Measurements from ENCODE around the gene HMCN2. TPM values are rescaled to one million over a fixed set of nuclear protein-coding genes. Genes with fewer than 3 reads are reported as not detected.

The HMCN2 gene
- total RNA-seq, 1 donor from 2014 or later = 0.15 TPM

DNA sequence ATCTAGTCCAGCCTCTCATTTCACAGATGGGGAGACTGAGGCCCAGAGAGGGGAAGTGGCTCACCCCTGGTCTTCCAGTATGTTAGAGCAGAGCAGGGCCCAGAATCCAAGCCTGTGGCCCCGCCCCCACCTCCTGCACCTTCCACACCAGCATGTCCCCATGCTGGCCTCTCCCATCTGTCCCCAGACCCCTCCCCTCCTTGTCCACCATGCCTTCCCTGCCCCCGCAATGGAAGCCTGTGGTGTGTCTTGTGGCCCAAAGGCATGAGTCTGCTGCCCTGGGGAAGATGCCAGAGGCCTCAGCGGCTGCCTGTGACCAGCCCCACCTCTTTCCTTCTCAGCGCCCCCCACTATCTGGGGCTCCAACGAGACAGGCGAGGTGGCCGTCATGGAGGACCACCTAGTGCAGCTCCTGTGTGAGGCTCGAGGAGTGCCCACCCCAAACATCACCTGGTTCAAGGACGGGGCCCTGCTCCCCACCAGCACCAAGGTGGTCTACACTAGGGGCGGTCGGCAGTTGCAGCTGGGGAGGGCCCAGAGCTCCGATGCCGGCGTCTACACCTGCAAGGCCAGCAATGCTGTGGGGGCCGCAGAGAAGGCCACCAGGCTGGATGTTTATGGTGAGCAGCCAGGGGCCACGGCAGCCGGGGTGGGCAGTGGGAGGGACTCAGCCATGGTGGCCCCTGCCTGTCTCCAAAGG, 87.2 kb downstream of the HMCN2 start:
- no peak overlapping the region for H3K27ac Mint-ChIP-seq
- Histone ChIP-seq H3K4me1 (no peaks in the 10 kb centered on the region), H3K4me2 (no peak overlapping the region), H3K27ac (no peak overlapping the region), H3K9me3 (ENCODE audit: low read depth) (no peaks in the 10 kb centered on the region), H3F3A (ENCODE audit: low read depth) (no peaks in the 10 kb centered on the region), H3K36me3 (no peaks in the 10 kb centered on the region), H3K9ac (no peak overlapping the region), H2AFZ (replicated peaks) (no peak overlapping the region), H3K27me3 (no peaks in the 10 kb centered on the region), H3K79me2 (ENCODE audit: low read depth) (no peaks in the 10 kb centered on the region), H4K20me1 (ENCODE audit: low read depth) (no peaks in the 10 kb centered on the region), H3K4me3 (no peak overlapping the region)
- no peak overlapping the region for H3K4me3 Mint-ChIP-seq
- no peaks in the 10 kb centered on the region for H3K36me3 Mint-ChIP-seq
- no peak for TF ChIP-seq EZH2 (IDR thresholded peaks at IDR 0.05)
- TF ChIP-seq EZH2phosphoT487 (IDR thresholded peaks at IDR 0.05) = no peak
- TF ChIP-seq, protein P1, sequence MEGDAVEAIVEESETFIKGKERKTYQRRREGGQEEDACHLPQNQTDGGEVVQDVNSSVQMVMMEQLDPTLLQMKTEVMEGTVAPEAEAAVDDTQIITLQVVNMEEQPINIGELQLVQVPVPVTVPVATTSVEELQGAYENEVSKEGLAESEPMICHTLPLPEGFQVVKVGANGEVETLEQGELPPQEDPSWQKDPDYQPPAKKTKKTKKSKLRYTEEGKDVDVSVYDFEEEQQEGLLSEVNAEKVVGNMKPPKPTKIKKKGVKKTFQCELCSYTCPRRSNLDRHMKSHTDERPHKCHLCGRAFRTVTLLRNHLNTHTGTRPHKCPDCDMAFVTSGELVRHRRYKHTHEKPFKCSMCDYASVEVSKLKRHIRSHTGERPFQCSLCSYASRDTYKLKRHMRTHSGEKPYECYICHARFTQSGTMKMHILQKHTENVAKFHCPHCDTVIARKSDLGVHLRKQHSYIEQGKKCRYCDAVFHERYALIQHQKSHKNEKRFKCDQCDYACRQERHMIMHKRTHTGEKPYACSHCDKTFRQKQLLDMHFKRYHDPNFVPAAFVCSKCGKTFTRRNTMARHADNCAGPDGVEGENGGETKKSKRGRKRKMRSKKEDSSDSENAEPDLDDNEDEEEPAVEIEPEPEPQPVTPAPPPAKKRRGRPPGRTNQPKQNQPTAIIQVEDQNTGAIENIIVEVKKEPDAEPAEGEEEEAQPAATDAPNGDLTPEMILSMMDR (IDR thresholded peaks at IDR 0.05) = no peak
- H3K27me3 Mint-ChIP-seq (ENCODE audit: insufficient read depth, low read depth) = peaks cover 5% of the 10 kb centered on the region
- H3K4me1 Mint-ChIP-seq = no peaks in the 10 kb centered on the region
- no peak for DNase-seq (ENCODE audit: low spot score)
- H3K9me3 Mint-ChIP-seq = no peaks in the 10 kb centered on the region

DNA sequence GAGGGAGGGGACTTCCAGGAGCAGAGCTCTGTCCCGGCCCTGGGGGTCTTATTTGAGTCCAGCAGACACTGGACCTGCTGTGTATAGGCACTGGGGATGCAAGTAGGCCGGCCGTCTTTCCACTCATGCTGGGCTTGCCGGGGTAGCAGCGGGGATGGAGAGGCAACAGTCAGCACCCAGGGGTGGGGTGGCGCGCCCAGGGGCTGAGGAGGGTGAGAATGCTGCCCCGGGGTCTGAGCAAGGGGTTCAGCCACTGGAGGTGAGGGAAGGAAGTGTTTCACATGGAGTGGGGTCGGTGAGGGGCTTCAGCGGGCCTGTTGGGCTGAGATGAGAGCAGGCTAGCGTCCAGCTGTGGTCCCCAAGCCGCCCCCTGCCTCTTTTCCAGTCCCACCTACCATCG, 88.8 kb downstream of the HMCN2 start:
- Histone ChIP-seq H3K79me2 (ENCODE audit: low read depth) (no peaks in the 10 kb centered on the region), H3K4me1 (no peaks in the 10 kb centered on the region), H3K27me3 (no peaks in the 10 kb centered on the region), H3K9ac (no peak overlapping the region), H2AFZ (replicated peaks) (no peak overlapping the region), H3K4me3 (no peak overlapping the region), H3F3A (ENCODE audit: low read depth) (no peaks in the 10 kb centered on the region), H4K20me1 (ENCODE audit: low read depth) (no peaks in the 10 kb centered on the region), H3K4me2 (no peak overlapping the region), H3K36me3 (no peaks in the 10 kb centered on the region), H3K27ac (no peak overlapping the region), H3K9me3 (ENCODE audit: low read depth) (no peaks in the 10 kb centered on the region)
- H3K36me3 Mint-ChIP-seq = no peaks in the 10 kb centered on the region
- no peaks in the 10 kb centered on the region for H3K4me1 Mint-ChIP-seq
- H3K27me3 Mint-ChIP-seq (ENCODE audit: insufficient read depth, low read depth) = peaks cover 4% of the 10 kb centered on the region
- H3K9me3 Mint-ChIP-seq = no peaks in the 10 kb centered on the region
- H3K27ac Mint-ChIP-seq = no peak overlapping the region
- TF ChIP-seq EZH2phosphoT487 (IDR thresholded peaks at IDR 0.05) = no peak
- no peak for TF ChIP-seq EZH2 (IDR thresholded peaks at IDR 0.05)
- TF ChIP-seq, protein P1 (IDR thresholded peaks at IDR 0.05) = no peak
- no peak overlapping the region for H3K4me3 Mint-ChIP-seq
- DNase-seq (ENCODE audit: low spot score) = no peak

- Mint-ChIP-seq H3K4me3 (no peak overlapping the region), H3K9me3 (no peaks in the 10 kb centered on the region), H3K4me1 (no peaks in the 10 kb centered on the region), H3K27ac (no peak overlapping the region), H3K27me3 (ENCODE audit: insufficient read depth, low read depth) (peaks cover 2% of the 10 kb centered on the region), H3K36me3 (no peaks in the 10 kb centered on the region)
- Histone ChIP-seq H3K27me3 (no peaks in the 10 kb centered on the region), H3K4me2 (no peak overlapping the region), H3K27ac (no peak overlapping the region), H3K79me2 (ENCODE audit: low read depth) (no peaks in the 10 kb centered on the region), H3K4me3 (no peak overlapping the region), H3F3A (ENCODE audit: low read depth) (no peaks in the 10 kb centered on the region), H3K9ac (no peak overlapping the region), H4K20me1 (ENCODE audit: low read depth) (no peaks in the 10 kb centered on the region), H3K9me3 (ENCODE audit: low read depth) (no peaks in the 10 kb centered on the region), H3K4me1 (no peaks in the 10 kb centered on the region), H2AFZ (replicated peaks) (no peak overlapping the region), H3K36me3 (no peaks in the 10 kb centered on the region)
- no peak for DNase-seq (ENCODE audit: low spot score)
- TF ChIP-seq, protein P1 (IDR thresholded peaks at IDR 0.05) = no peak
Observed at GRCh38 chr9:130354806-130355205, 89.2 kb downstream of the HMCN2 start.

All from neural progenitor cell (in vitro differentiated cells).